ENCODE measurements around the gene TIMM21. TPM values are rescaled to one million over a fixed set of nuclear protein-coding genes. Genes with fewer than 3 reads are reported as not detected.

The TIMM21 gene
- total and polyA plus RNA-seq, 3 donors from 2014 or later, result 27.8 to 34.3 (median 33.0) TPM

DNA sequence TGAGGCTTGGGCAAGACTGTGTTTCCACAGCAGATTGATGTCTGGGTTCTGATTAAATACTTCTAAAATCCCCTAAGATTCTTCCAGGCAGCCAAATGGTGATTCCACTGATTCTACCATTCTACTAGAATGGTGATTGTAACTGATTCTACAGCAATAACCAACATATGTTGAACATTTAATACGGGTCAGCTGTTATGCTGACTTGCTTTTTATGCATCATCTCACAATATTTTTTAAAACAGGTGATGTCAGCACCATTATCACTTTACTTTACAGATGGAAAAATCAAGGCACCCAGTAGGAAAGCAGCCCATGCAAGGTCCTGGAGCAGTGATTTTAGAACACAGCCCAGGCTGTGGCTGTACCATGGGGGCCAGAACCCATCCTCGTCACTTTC, 37.5 kb downstream of the TIMM21 start:
- intact Hi-C loops (cut with DNase I; ENCODE audit: low total_unique reads), result no loop called here
- no peaks in the 10 kb centered on the region for H3K36me3 ChIP-seq (ENCODE audit: low read depth, missing control alignments)
- no peak overlapping the region for H3K4me3 ChIP-seq
- no peak for DNase-seq
- H3K27ac ChIP-seq, result no peak overlapping the region
- WGBS, 2 donors, result 73 to 79% methylated on average over 2 of the region's 2 CpGs
- TF ChIP-seq CTCF (IDR thresholded peaks at IDR 0.05) (no peak), POLR2A (IDR thresholded peaks at IDR 0.05) (no peak)
- H3K27me3 ChIP-seq, result no peaks in the 10 kb centered on the region
- no peaks in the 10 kb centered on the region for H3K4me1 ChIP-seq
- no peaks in the 10 kb centered on the region for H3K9me3 ChIP-seq

GRCh38 chr18:74186661-74187060, 38.3 kb downstream of the TIMM21 start:
- intact Hi-C loops (cut with DNase I; ENCODE audit: low total_unique reads), result no loop called here
- DNase-seq, result no peak
- no peaks in the 10 kb centered on the region for H3K27me3 ChIP-seq
- H3K4me1 ChIP-seq, result no peaks in the 10 kb centered on the region
- no peak for TF ChIP-seq POLR2A (IDR thresholded peaks at IDR 0.05)
- no peak for TF ChIP-seq CTCF (IDR thresholded peaks at IDR 0.05)
- H3K4me3 ChIP-seq, result no peak overlapping the region
- WGBS, 2 donors, result 78 to 79% methylated on average over 3 of the region's 3 CpGs
- no peaks in the 10 kb centered on the region for H3K9me3 ChIP-seq
- no peak overlapping the region for H3K27ac ChIP-seq
- H3K36me3 ChIP-seq (ENCODE audit: low read depth, missing control alignments), result no peaks in the 10 kb centered on the region

GRCh38 chr18:74190086-74190485, 41.8 kb downstream of the TIMM21 start:
- DNase-seq, result no peak
- intact Hi-C loops (cut with DNase I; ENCODE audit: low total_unique reads), result no loop called here
- no peaks in the 10 kb centered on the region for H3K27me3 ChIP-seq
- WGBS, 2 donors, result 56 to 78% methylated on average over 4 of the region's 4 CpGs
- TF ChIP-seq POLR2A (IDR thresholded peaks at IDR 0.05) (no peak), CTCF (IDR thresholded peaks at IDR 0.05) (no peak)
- H3K36me3 ChIP-seq (ENCODE audit: low read depth, missing control alignments), result no peaks in the 10 kb centered on the region
- H3K4me3 ChIP-seq, result no peak overlapping the region
- H3K4me1 ChIP-seq, result no peaks in the 10 kb centered on the region
- no peak overlapping the region for H3K27ac ChIP-seq
- no peaks in the 10 kb centered on the region for H3K9me3 ChIP-seq

DNA sequence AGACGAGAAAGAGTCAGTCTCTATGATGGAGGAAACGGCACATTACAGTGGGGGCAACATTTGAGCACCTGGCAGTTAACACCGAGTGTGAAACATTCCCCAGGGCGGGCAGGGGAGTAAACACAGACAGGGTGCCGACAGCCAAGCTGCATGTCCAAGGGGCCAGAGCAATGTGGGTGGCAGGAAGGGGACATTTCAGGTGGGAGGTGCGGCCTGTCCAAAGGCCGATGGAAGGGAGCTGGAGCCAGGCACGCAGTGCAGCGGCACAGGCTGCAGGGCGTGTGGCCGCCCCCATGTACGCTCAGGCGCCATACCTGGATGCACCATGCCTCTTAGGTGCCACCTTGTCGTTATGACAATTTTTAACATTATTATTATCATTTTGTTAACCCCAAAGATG, 43.3 kb downstream of the TIMM21 start:
- no peak for DNase-seq
- H3K27ac ChIP-seq, result no peak overlapping the region
- no peaks in the 10 kb centered on the region for H3K4me1 ChIP-seq
- intact Hi-C loops (cut with DNase I; ENCODE audit: low total_unique reads), result no loop called here
- no peaks in the 10 kb centered on the region for H3K9me3 ChIP-seq
- H3K36me3 ChIP-seq (ENCODE audit: low read depth, missing control alignments), result no peaks in the 10 kb centered on the region
- no peak overlapping the region for H3K4me3 ChIP-seq
- H3K27me3 ChIP-seq, result no peaks in the 10 kb centered on the region
- TF ChIP-seq POLR2A (IDR thresholded peaks at IDR 0.05) (no peak), CTCF (IDR thresholded peaks at IDR 0.05) (no peak)
- 82 to 88% methylated on average over 14 of the region's 14 CpGs for WGBS, 2 donors

- H3K9me3 ChIP-seq, result no peaks in the 10 kb centered on the region
- no peaks in the 10 kb centered on the region for H3K4me1 ChIP-seq
Observed at GRCh38 chr18:74194691-74195090, 46.4 kb downstream of the TIMM21 start.

More at GRCh38 chr18:74194691-74195090, 46.4 kb downstream of the TIMM21 start:
- no peaks in the 10 kb centered on the region for H3K27me3 ChIP-seq
- no peak for DNase-seq
- no peak overlapping the region for H3K27ac ChIP-seq
- H3K36me3 ChIP-seq (ENCODE audit: low read depth, missing control alignments), result no peaks in the 10 kb centered on the region
- 62 to 63% methylated on average over 3 of the region's 3 CpGs for WGBS, 2 donors
- intact Hi-C loops (cut with DNase I; ENCODE audit: low total_unique reads), result loop anchor here (5.0 kb wide), 1 partner anchor 148 kb away; no protein-coding TSS in a partner anchor
- no peak for TF ChIP-seq POLR2A (IDR thresholded peaks at IDR 0.05)
- TF ChIP-seq CTCF (IDR thresholded peaks at IDR 0.05), result no peak
- H3K4me3 ChIP-seq, result no peak overlapping the region
